ENCODE measurements around the gene TBC1D2.
"Not testable (repeated sequence)": the region's sequence is repeated elsewhere in the genome, so short reads cannot be mapped to it uniquely, and the experiment has no call there.

Gene TBC1D2, protein sequence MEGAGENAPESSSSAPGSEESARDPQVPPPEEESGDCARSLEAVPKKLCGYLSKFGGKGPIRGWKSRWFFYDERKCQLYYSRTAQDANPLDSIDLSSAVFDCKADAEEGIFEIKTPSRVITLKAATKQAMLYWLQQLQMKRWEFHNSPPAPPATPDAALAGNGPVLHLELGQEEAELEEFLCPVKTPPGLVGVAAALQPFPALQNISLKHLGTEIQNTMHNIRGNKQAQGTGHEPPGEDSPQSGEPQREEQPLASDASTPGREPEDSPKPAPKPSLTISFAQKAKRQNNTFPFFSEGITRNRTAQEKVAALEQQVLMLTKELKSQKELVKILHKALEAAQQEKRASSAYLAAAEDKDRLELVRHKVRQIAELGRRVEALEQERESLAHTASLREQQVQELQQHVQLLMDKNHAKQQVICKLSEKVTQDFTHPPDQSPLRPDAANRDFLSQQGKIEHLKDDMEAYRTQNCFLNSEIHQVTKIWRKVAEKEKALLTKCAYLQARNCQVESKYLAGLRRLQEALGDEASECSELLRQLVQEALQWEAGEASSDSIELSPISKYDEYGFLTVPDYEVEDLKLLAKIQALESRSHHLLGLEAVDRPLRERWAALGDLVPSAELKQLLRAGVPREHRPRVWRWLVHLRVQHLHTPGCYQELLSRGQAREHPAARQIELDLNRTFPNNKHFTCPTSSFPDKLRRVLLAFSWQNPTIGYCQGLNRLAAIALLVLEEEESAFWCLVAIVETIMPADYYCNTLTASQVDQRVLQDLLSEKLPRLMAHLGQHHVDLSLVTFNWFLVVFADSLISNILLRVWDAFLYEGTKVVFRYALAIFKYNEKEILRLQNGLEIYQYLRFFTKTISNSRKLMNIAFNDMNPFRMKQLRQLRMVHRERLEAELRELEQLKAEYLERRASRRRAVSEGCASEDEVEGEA

GRCh38 chr9:98255578-98256296 lies at the start of gene TBC1D2:
Gene TBC1D2, minus strand, starts transcription at chr9:98255649. Its CDS starts 108 bp downstream, at chr9:98255541.
- peak; percentile 97 for DNase-seq

- DNase-seq = no peak
Measured at GRCh38 chr9:98304381-98304780, 48.9 kb upstream of the TBC1D2 start.

- DNase-seq = no peak
Measured at GRCh38 chr9:98303633-98304125, 48.2 kb upstream of the TBC1D2 start.

GRCh38 chr9:98302938-98303632 lies 47.6 kb upstream of the TBC1D2 start:
- no peak for DNase-seq

DNA sequence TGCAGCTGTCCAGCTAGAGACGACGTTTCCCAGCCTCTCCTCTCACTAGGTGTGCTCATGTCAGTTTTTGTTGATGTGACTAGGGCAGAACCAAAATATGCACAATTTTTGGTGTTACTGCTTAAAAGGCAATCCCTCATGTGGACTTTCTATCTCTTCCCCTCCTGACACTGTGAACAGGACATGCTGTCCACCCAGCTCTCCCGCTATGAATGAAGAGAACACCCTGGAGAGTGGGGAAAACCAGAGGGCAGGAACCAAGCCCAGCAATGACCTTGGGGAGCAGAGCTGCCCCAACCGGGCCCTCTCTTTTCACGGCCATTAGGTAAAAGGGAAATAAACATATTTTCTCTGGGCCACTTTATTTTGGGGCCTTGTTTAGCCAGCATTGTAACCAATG lies 46.7 kb upstream of the TBC1D2 start:
- no peak for DNase-seq

DNA sequence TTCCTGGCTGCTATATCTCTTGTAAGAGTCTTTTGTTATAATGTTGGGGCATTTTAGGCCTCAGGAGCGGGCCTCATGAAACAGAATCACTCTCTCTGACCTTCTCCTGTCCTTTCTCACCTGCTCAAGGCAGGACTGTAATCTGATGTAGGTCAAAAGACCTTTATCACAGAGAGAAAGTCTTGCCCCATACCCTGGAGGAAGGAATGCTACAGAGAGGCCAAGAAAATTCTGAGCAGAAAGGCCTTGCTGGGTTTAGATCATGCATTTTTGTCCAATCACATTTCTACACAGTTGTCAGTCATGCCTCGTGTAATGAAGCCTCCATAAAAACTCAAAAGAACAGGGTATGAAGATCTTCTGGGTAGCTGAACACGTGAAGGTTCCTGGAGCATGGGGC lies 45.2 kb upstream of the TBC1D2 start:
- no peak for DNase-seq

DNA sequence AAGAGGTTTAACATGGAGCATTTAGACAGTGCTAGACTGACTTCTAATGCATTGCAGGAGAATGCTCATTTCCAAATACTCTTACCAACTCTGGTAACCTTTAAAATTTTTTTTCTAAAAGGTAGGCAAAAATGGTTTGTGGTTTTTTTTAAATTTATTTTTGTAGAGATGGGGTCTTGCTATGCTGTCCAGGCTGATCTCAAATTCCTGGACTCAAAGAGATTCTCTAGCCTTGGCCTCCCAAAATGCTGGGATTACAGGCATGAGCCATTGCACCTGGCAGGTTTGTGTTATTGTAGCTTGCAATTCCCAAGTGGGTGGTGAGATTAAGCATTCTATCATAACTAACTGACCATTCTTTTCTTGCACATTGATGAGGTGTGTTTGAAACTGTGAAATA lies 43.0 kb upstream of the TBC1D2 start:
- no peak for DNase-seq

GRCh38 chr9:98295824-98296223 lies 40.4 kb upstream of the TBC1D2 start:
- DNase-seq = no peak

DNA sequence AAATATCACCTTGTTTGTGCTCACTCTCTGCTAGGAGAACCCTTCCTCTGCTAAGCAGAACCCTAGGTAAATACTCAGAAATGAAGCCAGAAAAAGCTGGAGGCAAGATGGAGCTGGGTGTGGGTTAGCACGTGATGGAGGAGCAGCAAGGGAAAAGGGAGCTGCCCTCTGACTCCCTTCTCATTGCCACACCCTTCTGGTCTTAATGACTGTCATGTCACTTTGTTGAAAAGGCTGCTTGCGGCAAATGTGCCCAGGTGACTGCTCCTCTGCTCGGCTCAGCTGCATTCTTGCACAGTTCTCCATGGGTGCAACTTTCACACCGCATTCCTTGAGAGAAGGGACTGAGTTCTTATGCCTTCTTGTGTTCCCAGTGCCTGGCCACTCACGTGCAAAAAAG lies 36.4 kb upstream of the TBC1D2 start:
- DNase-seq = no peak

GRCh38 chr9:98290411-98290810 lies 35.0 kb upstream of the TBC1D2 start:
- DNase-seq = no peak

- no peak for DNase-seq
Measured at GRCh38 chr9:98289614-98290201, 34.3 kb upstream of the TBC1D2 start.

- no peak for DNase-seq
Measured at GRCh38 chr9:98288881-98289280, 33.4 kb upstream of the TBC1D2 start.

DNA sequence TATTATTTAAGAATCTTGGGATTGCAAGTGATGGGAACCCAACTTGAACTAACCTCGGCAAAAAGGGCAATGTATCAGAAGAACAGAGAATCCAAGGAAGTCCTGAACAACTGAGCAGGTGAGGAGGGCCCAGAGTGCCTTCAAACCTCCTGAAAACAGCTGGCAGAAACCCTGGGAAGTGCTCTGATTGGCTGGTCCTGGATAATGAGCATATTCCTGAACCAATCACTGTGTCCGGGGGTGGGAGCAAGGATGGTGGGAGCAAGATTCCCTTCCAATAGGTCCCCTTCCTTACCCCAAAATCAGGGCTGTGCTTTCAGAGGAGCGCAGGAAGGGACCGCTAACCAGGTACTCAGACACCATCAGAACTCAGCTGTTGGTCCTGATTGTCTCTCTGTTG lies 31.9 kb upstream of the TBC1D2 start:
- DNase-seq = no peak

- DNase-seq = no peak
Measured at GRCh38 chr9:98285446-98285845, 30.0 kb upstream of the TBC1D2 start.

GRCh38 chr9:98284754-98285153 lies 29.3 kb upstream of the TBC1D2 start:
- no peak for DNase-seq

DNA sequence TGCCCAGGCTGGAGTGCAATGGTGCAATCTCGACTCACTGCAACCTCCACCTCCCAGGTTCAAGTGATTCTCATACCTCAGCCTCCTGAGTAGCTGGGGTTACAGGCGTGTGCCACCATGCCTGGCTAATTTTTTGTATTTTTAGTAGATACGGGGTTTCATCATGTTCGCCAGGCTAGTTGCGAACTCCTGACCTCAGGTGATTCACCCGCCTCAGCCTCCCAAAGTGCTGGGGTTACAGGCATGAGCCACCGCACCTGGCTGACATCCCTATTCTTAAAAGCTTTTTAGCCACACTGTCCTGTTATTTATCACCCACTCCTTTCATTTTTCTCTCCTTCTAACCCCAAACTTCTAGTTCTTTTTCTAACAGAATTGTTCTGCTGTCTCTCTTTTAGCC lies 27.7 kb upstream of the TBC1D2 start:
- DNase-seq = not testable (repeated sequence)

- no peak for DNase-seq
Measured at GRCh38 chr9:98281281-98281680, 25.8 kb upstream of the TBC1D2 start.

GRCh38 chr9:98280574-98280973 lies 25.1 kb upstream of the TBC1D2 start:
- no peak for DNase-seq

- no peak for DNase-seq
Measured at GRCh38 chr9:98280162-98280561, 24.7 kb upstream of the TBC1D2 start.

- DNase-seq = no peak
Measured at GRCh38 chr9:98276907-98277469, 21.5 kb upstream of the TBC1D2 start.

- no peak for DNase-seq
Measured at GRCh38 chr9:98275159-98275558, 19.7 kb upstream of the TBC1D2 start.

- DNase-seq = no peak
Measured at GRCh38 chr9:98272083-98272482, 16.6 kb upstream of the TBC1D2 start.

Data from CD4-positive, alpha-beta T cell treated with Interleukin-15 for 1 hour (primary cell).